Ecto neural progenitor cell (in vitro differentiated cells): ENCODE results near the gene VPS35.

Experiments
- DNase-seq: peaks from one replicate; pipeline ENCODE4 v3.0.0-alpha.2; 2018; ENCODE audit warnings: low spot score

VPS35 gene

GRCh38 chr16:46688654-46689364 lies at the start of gene VPS35:
VPS35 (minus strand) TSS chr16:46689178; CDS start chr16:46689133, 45 bp downstream.
- DNase-seq, result peak; percentile 100

- no peak for DNase-seq
Measured at GRCh38 chr16:46737621-46738214, 48.7 kb upstream of the VPS35 start.

GRCh38 chr16:46736695-46737094 lies 47.7 kb upstream of the VPS35 start:
- DNase-seq, result no peak

DNA sequence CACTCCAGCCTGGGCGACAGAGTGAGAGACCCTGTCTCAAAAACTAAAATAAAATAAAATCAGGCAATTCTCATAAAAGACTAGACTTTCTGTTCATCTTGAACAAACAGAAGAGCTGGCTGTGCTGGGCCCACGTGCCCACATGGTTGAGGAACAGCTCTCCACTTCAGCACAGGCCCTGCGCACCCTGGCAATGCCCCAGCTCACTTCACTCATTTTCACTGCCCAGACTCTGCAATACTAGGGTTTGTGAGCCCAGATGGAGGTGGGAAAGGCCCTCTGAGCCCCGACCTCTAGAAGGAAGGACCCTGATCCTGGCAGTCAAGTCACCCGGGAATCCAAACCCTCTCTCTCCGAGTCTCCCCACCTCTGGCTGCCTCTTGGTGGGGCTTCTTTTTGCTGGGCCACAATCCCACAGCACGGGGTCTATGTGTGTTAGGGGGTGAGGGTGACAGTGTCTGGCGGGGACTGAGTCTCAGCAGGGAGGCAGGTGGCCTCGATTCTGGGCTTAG lies 44.4 kb upstream of the VPS35 start:
- DNase-seq, result no peak

DNA sequence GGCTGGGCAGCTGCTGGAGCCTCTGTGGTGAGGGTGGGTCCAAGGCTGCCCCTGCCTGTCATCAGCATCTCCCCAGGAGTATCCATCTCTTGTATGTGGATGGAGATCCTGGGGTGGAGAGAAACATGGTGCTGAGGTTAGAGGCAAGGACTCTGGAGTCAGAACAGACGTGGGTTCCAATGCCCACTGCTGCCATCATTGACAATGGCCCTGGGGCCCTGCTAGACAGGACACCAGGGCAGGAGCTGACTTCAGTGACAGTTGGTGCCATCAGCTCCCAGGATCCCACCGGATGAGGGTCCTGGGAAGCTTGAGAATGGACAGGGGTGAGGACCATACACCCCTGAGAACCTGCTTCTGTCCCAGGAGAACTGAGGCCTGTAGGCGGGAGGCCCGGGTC lies 43.6 kb upstream of the VPS35 start:
- DNase-seq, result no peak

DNA sequence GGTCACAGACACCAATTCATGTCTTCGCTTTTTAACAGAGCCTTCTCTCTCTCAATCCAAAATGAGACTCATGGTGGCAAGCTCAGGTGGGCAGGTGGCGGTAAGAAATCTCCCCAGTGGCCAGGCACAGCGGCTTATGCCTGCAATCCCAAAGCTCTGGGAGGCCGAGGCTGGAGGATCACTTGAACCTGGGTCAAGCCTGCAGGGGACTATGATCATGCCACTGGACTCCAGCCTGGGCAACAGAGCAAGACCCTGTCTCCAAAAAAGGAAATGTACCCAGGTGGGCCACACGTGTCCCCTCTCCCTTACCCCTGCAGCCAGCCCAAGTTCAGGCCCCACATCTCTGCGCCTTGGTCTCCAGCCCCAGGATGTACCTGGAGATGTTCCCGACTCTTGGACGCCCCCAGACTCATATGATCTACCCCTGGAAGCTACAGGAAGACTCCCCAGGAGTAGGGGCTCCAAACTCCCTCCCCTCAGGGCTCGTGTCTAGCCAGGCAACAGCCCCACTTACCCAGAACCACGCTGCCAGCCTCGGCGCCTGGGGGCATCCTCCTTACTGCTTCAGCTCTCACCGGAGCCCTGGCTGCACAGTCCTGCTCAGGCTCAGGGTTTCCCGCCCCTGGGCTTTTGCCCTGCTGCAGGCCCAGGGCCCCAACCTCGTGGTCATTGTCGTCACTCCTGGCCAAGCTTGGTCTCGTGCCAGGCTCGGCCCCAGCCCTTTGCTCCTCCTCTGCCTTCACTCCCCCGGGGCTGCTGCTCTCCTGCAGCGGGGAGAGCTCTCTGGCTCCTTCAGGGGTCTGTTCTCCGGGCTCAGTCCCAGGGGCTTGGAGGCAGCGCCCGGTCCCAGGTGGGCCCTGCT lies 42.9 kb upstream of the VPS35 start:
- no peak for DNase-seq

DNA sequence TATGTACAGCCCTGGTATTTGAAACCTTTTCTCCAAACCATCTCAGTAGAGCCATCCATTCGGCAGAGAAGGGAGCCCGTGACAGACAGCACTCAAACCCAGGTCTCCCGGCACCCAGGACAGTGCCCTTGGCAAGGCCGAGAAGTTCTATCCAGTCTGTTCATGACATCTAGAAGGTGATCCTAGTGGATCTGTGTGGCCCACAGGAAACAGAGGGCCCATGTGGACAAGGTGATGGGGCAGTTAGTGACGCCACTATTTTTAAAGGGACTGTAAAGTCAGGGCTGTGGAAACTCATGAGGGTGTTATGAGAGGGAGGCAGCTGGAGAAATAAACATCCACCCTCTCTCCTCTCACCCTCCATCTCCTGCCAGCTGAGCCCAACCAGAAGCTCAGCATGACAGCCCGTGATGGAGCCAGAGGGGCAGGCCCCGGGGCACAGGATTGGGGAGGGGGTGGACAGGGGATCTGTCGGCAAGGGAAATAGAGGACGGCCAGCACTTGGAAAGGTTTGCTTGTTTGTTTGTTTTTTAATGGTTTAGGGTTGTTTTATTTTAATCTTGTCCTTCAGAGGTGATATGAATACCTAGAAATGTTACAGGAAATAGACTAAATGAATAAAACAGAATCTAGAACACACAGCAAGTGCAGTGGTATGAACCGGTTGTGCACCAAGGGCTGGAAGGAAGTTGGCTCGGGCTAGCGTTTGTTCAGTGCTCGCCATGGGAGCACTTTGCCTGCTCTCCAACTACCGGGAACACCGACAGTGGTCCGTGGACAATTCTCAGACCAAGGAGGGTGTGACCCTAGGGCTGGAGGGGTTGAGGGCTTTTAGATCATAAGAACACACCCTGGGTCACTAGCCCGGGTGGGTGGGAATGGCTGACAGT lies 42.1 kb upstream of the VPS35 start:
- no peak for DNase-seq

- DNase-seq, result no peak
Measured at GRCh38 chr16:46730126-46730525, 41.1 kb upstream of the VPS35 start.

GRCh38 chr16:46729326-46729995 lies 40.5 kb upstream of the VPS35 start:
- DNase-seq, result no peak

- no peak for DNase-seq
Measured at GRCh38 chr16:46728806-46729205, 39.8 kb upstream of the VPS35 start.

DNA sequence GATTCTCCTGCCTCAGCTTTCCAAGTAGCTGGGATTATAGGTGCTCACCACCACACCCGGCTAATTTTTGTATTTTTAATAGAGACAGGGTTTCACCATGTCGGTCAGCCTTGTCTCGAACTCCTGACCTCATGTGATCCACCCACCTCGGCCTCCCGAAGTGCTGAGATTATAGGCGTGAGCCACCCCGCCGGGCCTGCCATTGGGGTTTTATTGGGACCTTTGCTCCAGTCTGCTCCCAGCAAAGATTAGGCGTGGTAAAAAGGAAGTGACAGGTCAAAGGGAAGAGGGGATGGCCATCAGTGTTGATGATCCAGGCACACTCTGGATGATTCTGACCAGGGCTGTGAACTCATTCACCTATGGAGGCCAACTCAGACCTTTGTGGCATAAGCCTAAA lies 38.7 kb upstream of the VPS35 start:
- no peak for DNase-seq

DNA sequence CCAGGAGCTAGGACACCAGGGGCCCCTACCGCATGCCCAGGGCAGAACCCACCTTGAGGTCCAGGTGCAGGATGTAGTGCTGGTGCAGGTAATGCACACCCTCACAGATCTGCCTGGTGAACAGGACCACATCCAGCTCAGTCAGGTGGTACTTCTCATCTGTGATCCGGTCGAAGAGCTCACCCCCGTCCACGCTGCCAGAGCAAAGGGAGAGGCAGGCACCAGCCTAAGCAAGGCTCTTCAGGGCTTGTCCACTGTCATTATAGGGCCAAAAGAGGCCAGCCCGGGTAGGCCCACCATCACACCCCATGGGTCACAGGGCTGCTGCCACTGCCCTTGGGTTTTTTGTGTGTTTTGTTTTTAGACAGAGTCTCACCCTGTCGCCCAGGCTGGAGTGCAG lies 38.2 kb upstream of the VPS35 start:
- no peak for DNase-seq

- DNase-seq, result no peak
Measured at GRCh38 chr16:46721885-46722284, 32.9 kb upstream of the VPS35 start.

DNA sequence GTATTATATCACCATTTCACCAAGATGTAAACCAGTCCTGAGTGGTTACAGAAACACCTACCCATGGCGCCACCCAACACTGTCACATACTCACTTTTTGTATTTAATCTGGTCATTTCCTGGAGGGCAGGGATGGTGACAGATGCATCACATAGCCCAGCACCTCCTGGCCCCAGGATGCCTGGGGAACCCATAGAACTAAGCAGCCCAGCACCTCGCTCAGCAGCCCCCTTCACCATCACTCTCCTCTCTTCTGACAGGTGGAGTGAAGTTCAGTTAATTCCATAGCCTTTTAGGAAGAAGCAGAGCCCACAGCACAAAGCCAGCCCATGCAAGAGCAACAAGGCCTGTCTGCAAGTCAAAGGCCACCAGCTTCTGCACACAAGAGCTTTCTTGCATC lies 31.6 kb upstream of the VPS35 start:
- no peak for DNase-seq

- DNase-seq, result no peak
Measured at GRCh38 chr16:46719528-46719927, 30.6 kb upstream of the VPS35 start.

GRCh38 chr16:46718214-46718613 lies 29.2 kb upstream of the VPS35 start:
- DNase-seq, result no peak

GRCh38 chr16:46717692-46718091 lies 28.7 kb upstream of the VPS35 start:
- no peak for DNase-seq

DNA sequence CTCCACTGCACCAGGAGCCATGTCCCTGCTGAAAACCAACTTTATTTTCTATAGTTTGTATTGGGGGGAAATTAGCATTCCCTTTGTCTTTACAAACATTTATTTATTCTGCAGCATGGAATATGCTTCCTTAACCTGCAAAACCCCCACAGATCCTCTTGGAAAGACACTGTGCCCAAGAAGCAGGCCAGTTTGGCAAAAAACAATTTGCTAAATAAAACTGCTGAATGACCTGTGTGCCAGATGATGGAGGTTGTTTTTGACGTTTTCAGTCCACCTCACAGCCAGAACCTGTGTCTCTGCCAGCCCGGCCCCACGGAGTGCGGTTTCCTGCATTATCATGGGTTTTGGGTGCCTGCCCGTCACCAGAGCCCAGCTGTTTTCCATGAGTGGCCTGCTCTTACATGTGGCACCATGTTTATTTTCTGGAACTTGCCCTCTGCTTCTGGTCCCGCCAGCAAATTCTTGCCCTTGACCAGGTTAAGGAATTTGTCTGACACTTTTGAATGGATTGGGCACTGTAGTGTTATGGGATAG lies 26.9 kb upstream of the VPS35 start:
- DNase-seq, result no peak

GRCh38 chr16:46714797-46715591 lies 26.0 kb upstream of the VPS35 start:
- no peak for DNase-seq

GRCh38 chr16:46713634-46714033 lies 24.7 kb upstream of the VPS35 start:
- no peak for DNase-seq
